ENCODE results near the gene HPCAL1. TPM values are rescaled to one million over a fixed set of nuclear protein-coding genes. Genes with fewer than 3 reads are reported as not detected.

Gene HPCAL1
- total RNA-seq, 1 experiment from 2014 or later: 22.0 TPM

- Histone ChIP-seq H3K4me3 (ENCODE audit: insufficient read depth, low read depth, low read length) (no peak overlapping the region), H3K36me3 (replicated peaks; ENCODE audit: control insufficient read depth, insufficient read depth, low read length) (no peaks in the 10 kb centered on the region), H3K27me3 (ENCODE audit: control insufficient read depth, insufficient read depth, low read length) (no peaks in the 10 kb centered on the region)
- DNase-seq: no peak
These were observed 9.0 kb downstream of the HPCAL1 start for GRCh38 chr2:10311736-10312135.

- Histone ChIP-seq H3K27me3 (ENCODE audit: control insufficient read depth, insufficient read depth, low read length) (no peaks in the 10 kb centered on the region), H3K36me3 (replicated peaks; ENCODE audit: control insufficient read depth, insufficient read depth, low read length) (no peaks in the 10 kb centered on the region), H3K4me3 (ENCODE audit: insufficient read depth, low read depth, low read length) (no peak overlapping the region)
- DNase-seq: no peak
These were observed 9.8 kb downstream of the HPCAL1 start for GRCh38 chr2:10312437-10312957.

- no peak overlapping the region for H3K4me3 ChIP-seq (ENCODE audit: insufficient read depth, low read depth, low read length)
- DNase-seq: no peak
These were observed 13.6 kb downstream of the HPCAL1 start for GRCh38 chr2:10316336-10316735.

GRCh38 chr2:10316860-10317259, 14.2 kb downstream of the HPCAL1 start:
- H3K36me3 ChIP-seq (replicated peaks; ENCODE audit: control insufficient read depth, insufficient read depth, low read length): no peaks in the 10 kb centered on the region
- no peak for DNase-seq
- H3K27me3 ChIP-seq (ENCODE audit: control insufficient read depth, insufficient read depth, low read length): no peaks in the 10 kb centered on the region
- no peak overlapping the region for H3K4me3 ChIP-seq (ENCODE audit: insufficient read depth, low read depth, low read length)

More at GRCh38 chr2:10316336-10316735, 13.6 kb downstream of the HPCAL1 start:
- Histone ChIP-seq H3K36me3 (replicated peaks; ENCODE audit: control insufficient read depth, insufficient read depth, low read length) (no peaks in the 10 kb centered on the region), H3K27me3 (ENCODE audit: control insufficient read depth, insufficient read depth, low read length) (no peaks in the 10 kb centered on the region)

GRCh38 chr2:10317646-10318045, 14.9 kb downstream of the HPCAL1 start:
- no peaks in the 10 kb centered on the region for H3K36me3 ChIP-seq (replicated peaks; ENCODE audit: control insufficient read depth, insufficient read depth, low read length)
- H3K27me3 ChIP-seq (ENCODE audit: control insufficient read depth, insufficient read depth, low read length): no peaks in the 10 kb centered on the region
- no peak overlapping the region for H3K4me3 ChIP-seq (ENCODE audit: insufficient read depth, low read depth, low read length)
- peak; percentile 71 for DNase-seq

GRCh38 chr2:10318345-10318744, 15.6 kb downstream of the HPCAL1 start:
- Histone ChIP-seq H3K27me3 (ENCODE audit: control insufficient read depth, insufficient read depth, low read length) (no peaks in the 10 kb centered on the region), H3K36me3 (replicated peaks; ENCODE audit: control insufficient read depth, insufficient read depth, low read length) (no peaks in the 10 kb centered on the region), H3K4me3 (ENCODE audit: insufficient read depth, low read depth, low read length) (no peak overlapping the region)
- no peak for DNase-seq

- no peak for DNase-seq
- Histone ChIP-seq H3K36me3 (replicated peaks; ENCODE audit: control insufficient read depth, insufficient read depth, low read length) (no peaks in the 10 kb centered on the region), H3K4me3 (ENCODE audit: insufficient read depth, low read depth, low read length) (no peak overlapping the region), H3K27me3 (ENCODE audit: control insufficient read depth, insufficient read depth, low read length) (no peaks in the 10 kb centered on the region)
These were observed 17.3 kb downstream of the HPCAL1 start for GRCh38 chr2:10319892-10320574.

GRCh38 chr2:10320575-10320931, 17.8 kb downstream of the HPCAL1 start:
- Histone ChIP-seq H3K4me3 (ENCODE audit: insufficient read depth, low read depth, low read length) (no peak overlapping the region), H3K36me3 (replicated peaks; ENCODE audit: control insufficient read depth, insufficient read depth, low read length) (no peaks in the 10 kb centered on the region), H3K27me3 (ENCODE audit: control insufficient read depth, insufficient read depth, low read length) (no peaks in the 10 kb centered on the region)
- no peak for DNase-seq

- Histone ChIP-seq H3K27me3 (ENCODE audit: control insufficient read depth, insufficient read depth, low read length) (no peaks in the 10 kb centered on the region), H3K36me3 (replicated peaks; ENCODE audit: control insufficient read depth, insufficient read depth, low read length) (no peaks in the 10 kb centered on the region), H3K4me3 (ENCODE audit: insufficient read depth, low read depth, low read length) (no peak overlapping the region)
- no peak for DNase-seq
These were observed 18.2 kb downstream of the HPCAL1 start for GRCh38 chr2:10320933-10321332.

GRCh38 chr2:10321622-10322021, 18.9 kb downstream of the HPCAL1 start:
- no peaks in the 10 kb centered on the region for H3K27me3 ChIP-seq (ENCODE audit: control insufficient read depth, insufficient read depth, low read length)
- H3K36me3 ChIP-seq (replicated peaks; ENCODE audit: control insufficient read depth, insufficient read depth, low read length): no peaks in the 10 kb centered on the region
- DNase-seq: no peak
- H3K4me3 ChIP-seq (ENCODE audit: insufficient read depth, low read depth, low read length): no peak overlapping the region

GRCh38 chr2:10322481-10322880, 19.8 kb downstream of the HPCAL1 start:
- no peaks in the 10 kb centered on the region for H3K36me3 ChIP-seq (replicated peaks; ENCODE audit: control insufficient read depth, insufficient read depth, low read length)
- H3K27me3 ChIP-seq (ENCODE audit: control insufficient read depth, insufficient read depth, low read length): no peaks in the 10 kb centered on the region
- no peak overlapping the region for H3K4me3 ChIP-seq (ENCODE audit: insufficient read depth, low read depth, low read length)
- DNase-seq: no peak

- Histone ChIP-seq H3K36me3 (replicated peaks; ENCODE audit: control insufficient read depth, insufficient read depth, low read length) (no peaks in the 10 kb centered on the region), H3K4me3 (ENCODE audit: insufficient read depth, low read depth, low read length) (no peak overlapping the region), H3K27me3 (ENCODE audit: control insufficient read depth, insufficient read depth, low read length) (no peaks in the 10 kb centered on the region)
- no peak for DNase-seq
These were observed 20.3 kb downstream of the HPCAL1 start for GRCh38 chr2:10322973-10323372.

- DNase-seq: no peak
- no peaks in the 10 kb centered on the region for H3K36me3 ChIP-seq (replicated peaks; ENCODE audit: control insufficient read depth, insufficient read depth, low read length)
- no peak overlapping the region for H3K4me3 ChIP-seq (ENCODE audit: insufficient read depth, low read depth, low read length)
- no peaks in the 10 kb centered on the region for H3K27me3 ChIP-seq (ENCODE audit: control insufficient read depth, insufficient read depth, low read length)
These were observed 20.8 kb downstream of the HPCAL1 start for GRCh38 chr2:10323535-10323934.

- H3K4me3 ChIP-seq (ENCODE audit: insufficient read depth, low read depth, low read length): no peak overlapping the region
- peak; percentile 82 for DNase-seq
- no peaks in the 10 kb centered on the region for H3K27me3 ChIP-seq (ENCODE audit: control insufficient read depth, insufficient read depth, low read length)
- no peaks in the 10 kb centered on the region for H3K36me3 ChIP-seq (replicated peaks; ENCODE audit: control insufficient read depth, insufficient read depth, low read length)
These were observed 21.6 kb downstream of the HPCAL1 start for GRCh38 chr2:10324095-10324832.
